RPMI7951 (cell line): ENCODE measurements around the gene CHP1. TPM values are rescaled to one million over a fixed set of nuclear protein-coding genes. Genes with fewer than 3 reads are reported as not detected.
"Not testable (repeated sequence)": the region's sequence is repeated elsewhere in the genome, so short reads cannot be mapped to it uniquely, and the experiment has no call there.

Experiments
- DNase-seq: peaks from one replicate; pipeline ENCODE4 v3.0.0-alpha.2; 2012; ENCODE audit warnings: low read depth
- total RNA-seq: library from RNA; depleted of rRNA; stranded (reverse); fragments of >200 nt; shearing (Covaris generic); gene quantifications from 2 replicates; pipeline ENCODE4 v1.2.3, GENCODE V29; 2014; rRNA removed

CHP1 gene
- total RNA-seq, 1 experiment from 2014 or later = 87.7 TPM

GRCh38 chr15:41291065-41291631, 60.1 kb downstream of the CHP1 start:
- no peak for DNase-seq

DNA sequence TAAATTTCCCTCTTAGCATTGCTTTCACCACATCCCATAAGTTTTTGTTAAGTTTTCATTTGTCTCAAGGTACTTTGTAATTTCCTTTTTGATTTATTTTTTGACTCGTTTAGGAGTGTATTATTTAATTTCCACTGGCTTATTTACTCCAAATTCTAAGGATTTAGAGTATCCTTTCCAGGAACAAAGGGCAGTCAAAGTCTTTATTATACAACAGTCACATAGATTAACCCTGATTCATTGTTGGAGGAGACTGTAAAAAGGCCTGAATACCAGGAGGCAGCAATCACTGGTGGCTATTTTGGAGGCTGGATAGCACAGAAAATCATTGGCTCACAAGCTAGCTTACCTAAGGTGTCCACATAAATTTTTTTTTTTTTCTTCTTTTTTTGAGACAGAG, 61.5 kb downstream of the CHP1 start:
- no peak for DNase-seq

GRCh38 chr15:41301139-41301538, 70.1 kb downstream of the CHP1 start:
- DNase-seq = not testable (repeated sequence)

GRCh38 chr15:41301587-41301986, 70.5 kb downstream of the CHP1 start:
- DNase-seq = no peak

GRCh38 chr15:41304149-41304770, 73.2 kb downstream of the CHP1 start:
- DNase-seq = no peak

DNA sequence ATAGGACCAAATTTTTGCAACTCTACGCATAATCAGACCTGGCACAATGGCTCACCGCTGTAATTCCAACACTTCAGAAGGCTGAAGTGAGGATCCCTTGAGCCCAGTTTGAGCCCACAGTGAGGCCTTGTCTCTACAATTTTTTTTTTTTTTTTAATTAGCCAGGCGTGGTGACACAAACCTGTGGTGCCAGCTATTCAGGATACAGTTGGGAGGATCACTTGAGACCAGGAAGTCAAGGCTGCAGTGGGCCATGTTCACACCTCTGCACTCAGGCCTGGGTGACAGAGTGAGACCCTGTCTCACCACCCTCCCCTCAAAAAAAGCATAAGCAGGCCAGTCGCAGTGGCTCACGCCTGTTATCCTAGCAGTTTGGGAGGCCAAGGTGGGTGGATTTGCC, 76.6 kb downstream of the CHP1 start:
- no peak for DNase-seq

- DNase-seq = no peak
Measured at GRCh38 chr15:41309226-41309905, 78.3 kb downstream of the CHP1 start.

DNA sequence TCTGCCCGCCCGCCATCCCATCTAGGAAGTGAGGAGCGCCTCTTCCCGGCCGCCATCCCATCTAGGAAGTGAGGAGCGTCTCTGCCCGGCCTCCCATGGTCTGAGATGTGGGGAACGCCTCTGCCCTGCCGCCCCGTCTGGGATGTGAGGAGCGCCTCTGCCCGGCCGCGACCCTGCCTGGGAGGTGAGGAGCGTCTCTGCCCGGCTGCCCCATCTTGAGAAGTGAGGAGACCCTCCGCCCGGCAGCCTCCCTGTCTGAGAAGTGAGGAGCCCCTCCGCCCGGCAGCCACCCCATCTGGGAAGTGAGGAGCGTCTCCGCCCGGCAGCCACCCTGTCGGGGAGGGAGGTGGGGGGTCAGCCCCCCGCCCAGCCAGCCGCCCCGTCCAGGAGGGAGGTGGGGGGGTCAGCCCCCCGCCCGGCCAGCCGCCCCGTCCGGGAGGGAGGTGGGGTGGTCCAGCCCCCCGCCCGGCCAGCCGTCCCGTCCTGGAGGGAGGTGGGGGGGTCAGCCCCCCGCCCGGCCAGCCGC, 89.8 kb downstream of the CHP1 start:
- DNase-seq = not testable (repeated sequence)

- no peak for DNase-seq
Measured at GRCh38 chr15:41323611-41324010, 92.5 kb downstream of the CHP1 start.

GRCh38 chr15:41331281-41331680, 100.2 kb downstream of the CHP1 start:
- no peak for DNase-seq

Other genes with a start within 250 kb of the CHP1 start
- 11.7 and 14.2 TPM in 2 replicates for gene INO80, start 115.0 kb upstream of the CHP1 start, total RNA-seq
- not detected in 2 replicates for gene EXD1, start 511 bp upstream of the CHP1 start, total RNA-seq
- 64.2 and 92.3 TPM in 2 replicates for gene OIP5, start 101.3 kb downstream of the CHP1 start, total RNA-seq
- 360 and 426 TPM in 2 replicates for gene NUSAP1, start 101.6 kb downstream of the CHP1 start, total RNA-seq
- gene NDUFAF1, start 171.2 kb downstream of the CHP1 start, total RNA-seq = 27.4 and 28.9 TPM in 2 replicates
- gene RTF1, start 185.8 kb downstream of the CHP1 start, total RNA-seq = 24.1 and 25.1 TPM in 2 replicates